ENCODE data around the gene SLC38A6.

SLC38A6 gene

GRCh38 chr14:60965402-60965801 lies 15.6 kb upstream of the SLC38A6 start:
- H3K4me3 ChIP-seq (ENCODE audit: low read depth, low read length) = no peak overlapping the region
- no peak for DNase-seq (ENCODE audit: low read depth)
- no peak for TF ChIP-seq CTCF (IDR thresholded peaks at IDR 0.05; ENCODE audit: insufficient read depth, low read depth, low read length, missing control alignments)

GRCh38 chr14:60968099-60968498 lies 12.9 kb upstream of the SLC38A6 start:
- no peak for DNase-seq (ENCODE audit: low read depth)
- no peak overlapping the region for H3K4me3 ChIP-seq (ENCODE audit: low read depth, low read length)
- TF ChIP-seq CTCF (IDR thresholded peaks at IDR 0.05; ENCODE audit: insufficient read depth, low read depth, low read length, missing control alignments) = no peak

GRCh38 chr14:60968671-60969070 lies 12.4 kb upstream of the SLC38A6 start:
- no peak for TF ChIP-seq CTCF (IDR thresholded peaks at IDR 0.05; ENCODE audit: insufficient read depth, low read depth, low read length, missing control alignments)
- no peak for DNase-seq (ENCODE audit: low read depth)
- no peak overlapping the region for H3K4me3 ChIP-seq (ENCODE audit: low read depth, low read length)

GRCh38 chr14:60970146-60970545 lies 10.9 kb upstream of the SLC38A6 start:
- DNase-seq (ENCODE audit: low read depth) = no peak
- H3K4me3 ChIP-seq (ENCODE audit: low read depth, low read length) = no peak overlapping the region
- no peak for TF ChIP-seq CTCF (IDR thresholded peaks at IDR 0.05; ENCODE audit: insufficient read depth, low read depth, low read length, missing control alignments)

- no peak for DNase-seq (ENCODE audit: low read depth)
- TF ChIP-seq CTCF (IDR thresholded peaks at IDR 0.05; ENCODE audit: insufficient read depth, low read depth, low read length, missing control alignments) = no peak
- no peak overlapping the region for H3K4me3 ChIP-seq (ENCODE audit: low read depth, low read length)
These were observed 9.8 kb upstream of the SLC38A6 start for GRCh38 chr14:60971271-60971670.

- no peak overlapping the region for H3K4me3 ChIP-seq (ENCODE audit: low read depth, low read length)
- DNase-seq (ENCODE audit: low read depth) = no peak
- TF ChIP-seq CTCF (IDR thresholded peaks at IDR 0.05; ENCODE audit: insufficient read depth, low read depth, low read length, missing control alignments) = no peak
These were observed 8.8 kb upstream of the SLC38A6 start for GRCh38 chr14:60972295-60972694.

- DNase-seq (ENCODE audit: low read depth) = no peak
- TF ChIP-seq CTCF (IDR thresholded peaks at IDR 0.05; ENCODE audit: insufficient read depth, low read depth, low read length, missing control alignments) = no peak
- H3K4me3 ChIP-seq (ENCODE audit: low read depth, low read length) = no peak overlapping the region
These were observed 8.0 kb upstream of the SLC38A6 start for GRCh38 chr14:60973070-60973469.

Measured in GM12865 (cell line).